Measurements from ENCODE around the gene MBD3L3. TPM values are rescaled to one million over a fixed set of nuclear protein-coding genes. Genes with fewer than 3 reads are reported as not detected.
"Not testable (repeated sequence)": the region's sequence is repeated elsewhere in the genome, so short reads cannot be mapped to it uniquely, and the experiment has no call there.

MBD3L3 gene
- total RNA-seq, 4 donors from 2014 or later = not detected

DNA sequence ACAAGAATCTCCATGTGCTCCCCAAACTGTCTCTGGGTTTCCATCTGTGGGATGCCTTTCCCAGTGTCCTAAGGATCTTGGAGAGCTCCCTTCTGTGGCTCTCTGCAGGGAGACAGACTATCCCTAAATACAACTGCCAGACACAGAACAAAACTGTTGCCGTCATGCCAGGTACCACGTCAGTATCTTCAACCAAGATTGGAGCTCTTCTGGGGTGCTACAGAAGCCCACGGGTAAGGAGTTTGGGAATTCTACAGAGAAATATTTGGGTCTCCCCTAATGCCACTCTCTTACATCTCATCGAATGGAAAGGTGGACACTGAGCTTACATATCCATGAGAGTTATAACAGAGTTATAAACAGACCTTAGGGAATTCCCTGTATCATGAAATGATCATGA lies 4.9 kb upstream of the MBD3L3 start:
- 81% methylated on average over 4 of the region's 4 CpGs for whole genome bisulfite sequencing

DNA sequence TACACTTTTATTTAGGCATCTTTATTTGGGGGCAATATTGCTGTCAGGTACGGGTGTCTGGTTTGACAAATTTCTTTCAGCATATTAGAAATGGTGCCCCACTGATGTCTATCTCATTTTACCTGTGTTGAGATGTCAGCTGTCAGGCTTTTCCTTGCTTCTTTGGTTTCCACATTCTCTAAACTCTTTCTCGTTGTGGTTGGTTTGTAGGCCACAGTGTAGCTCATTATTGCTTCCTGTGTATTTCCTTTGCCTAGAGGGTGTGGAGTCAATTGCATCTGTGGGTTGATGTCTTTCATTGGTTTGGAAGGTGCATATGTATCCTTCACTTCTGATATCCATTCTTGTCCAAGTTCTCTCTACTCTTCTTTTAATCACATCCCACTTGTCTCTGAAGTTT lies 1.5 kb upstream of the MBD3L3 start:
- not testable (repeated sequence) for DNase-seq (ENCODE audit: low spot score in 2 of 2); H3K36me3 ChIP-seq; H3K4me3 ChIP-seq; H3K9me3 ChIP-seq; H3K27ac ChIP-seq; H3K27me3 ChIP-seq; H3K4me1 ChIP-seq
- 78% methylated on average over 2 of the region's 2 CpGs for WGBS

More for the DNA sequence above, 4.9 kb upstream of the MBD3L3 start:
- Histone ChIP-seq H3K4me3 (no peak overlapping the region), H3K27ac (no peak overlapping the region), H3K4me1 (no peaks in the 10 kb centered on the region), H3K36me3 (no peaks in the 10 kb centered on the region), H3K27me3 (no peaks in the 10 kb centered on the region), H3K9me3 (no peaks in the 10 kb centered on the region)
- TF ChIP-seq POLR2AphosphoS5 (IDR thresholded peaks at IDR 0.05) (no peak), POLR2A (IDR thresholded peaks at IDR 0.05) (no peak), EP300 (IDR thresholded peaks at IDR 0.05) (no peak)
- TF ChIP-seq, protein P1, sequence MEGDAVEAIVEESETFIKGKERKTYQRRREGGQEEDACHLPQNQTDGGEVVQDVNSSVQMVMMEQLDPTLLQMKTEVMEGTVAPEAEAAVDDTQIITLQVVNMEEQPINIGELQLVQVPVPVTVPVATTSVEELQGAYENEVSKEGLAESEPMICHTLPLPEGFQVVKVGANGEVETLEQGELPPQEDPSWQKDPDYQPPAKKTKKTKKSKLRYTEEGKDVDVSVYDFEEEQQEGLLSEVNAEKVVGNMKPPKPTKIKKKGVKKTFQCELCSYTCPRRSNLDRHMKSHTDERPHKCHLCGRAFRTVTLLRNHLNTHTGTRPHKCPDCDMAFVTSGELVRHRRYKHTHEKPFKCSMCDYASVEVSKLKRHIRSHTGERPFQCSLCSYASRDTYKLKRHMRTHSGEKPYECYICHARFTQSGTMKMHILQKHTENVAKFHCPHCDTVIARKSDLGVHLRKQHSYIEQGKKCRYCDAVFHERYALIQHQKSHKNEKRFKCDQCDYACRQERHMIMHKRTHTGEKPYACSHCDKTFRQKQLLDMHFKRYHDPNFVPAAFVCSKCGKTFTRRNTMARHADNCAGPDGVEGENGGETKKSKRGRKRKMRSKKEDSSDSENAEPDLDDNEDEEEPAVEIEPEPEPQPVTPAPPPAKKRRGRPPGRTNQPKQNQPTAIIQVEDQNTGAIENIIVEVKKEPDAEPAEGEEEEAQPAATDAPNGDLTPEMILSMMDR (IDR thresholded peaks at IDR 0.05) = no peak
- DNase-seq (ENCODE audit: low spot score in 2 of 2) = no peak

DNA sequence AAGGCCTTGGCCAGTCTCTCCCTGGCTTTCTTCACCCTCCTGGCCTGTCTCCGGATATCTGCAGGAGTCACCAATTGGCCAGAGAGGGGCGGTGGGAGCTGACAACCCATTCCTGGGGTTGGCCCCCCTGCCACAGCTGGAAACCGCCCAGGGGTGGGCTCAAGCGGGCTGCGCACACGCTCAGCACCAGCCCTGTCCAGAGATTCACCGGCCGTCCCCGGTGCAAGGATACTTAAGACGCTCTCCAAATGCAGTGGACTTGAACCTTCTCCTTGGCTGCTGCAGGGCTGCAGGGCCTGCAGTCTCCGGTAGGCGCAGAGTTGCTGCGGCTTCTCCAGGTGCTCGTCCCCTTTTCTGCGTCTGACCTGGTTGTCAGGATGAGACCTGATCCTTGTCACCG lies 2.1 kb downstream of the MBD3L3 start:
- not testable (repeated sequence) for H3K36me3 ChIP-seq; H3K9me3 ChIP-seq; DNase-seq (ENCODE audit: low spot score in 2 of 2); H3K4me3 ChIP-seq; H3K27ac ChIP-seq; H3K27me3 ChIP-seq; H3K4me1 ChIP-seq
- WGBS = no CpG with 5 or more reads among the region's 16 CpGs

DNA sequence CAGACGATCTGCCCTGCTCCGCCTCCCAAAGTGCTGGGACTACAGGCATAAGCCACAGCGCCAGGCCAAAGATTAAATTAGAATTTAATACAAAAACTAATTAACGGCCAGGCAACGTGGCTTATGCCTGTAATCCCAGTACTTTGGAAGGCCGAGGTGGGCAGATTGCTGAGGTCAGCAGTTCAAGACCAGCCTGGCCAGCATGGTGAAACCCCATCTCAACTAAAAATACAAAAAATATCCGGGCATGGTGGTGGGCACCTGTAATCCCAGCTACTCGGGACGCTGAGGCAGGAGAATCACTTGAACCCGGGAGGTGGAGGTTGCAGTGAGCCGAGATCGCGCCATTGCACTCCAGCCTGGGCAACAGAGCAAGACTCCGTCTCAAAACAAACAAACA lies 2.8 kb downstream of the MBD3L3 start:
- not testable (repeated sequence) for H3K27me3 ChIP-seq; H3K4me3 ChIP-seq; DNase-seq (ENCODE audit: low spot score in 2 of 2); H3K27ac ChIP-seq; H3K4me1 ChIP-seq; H3K36me3 ChIP-seq; H3K9me3 ChIP-seq
- 97% methylated on average over 11 of the region's 14 CpGs for WGBS

DNA sequence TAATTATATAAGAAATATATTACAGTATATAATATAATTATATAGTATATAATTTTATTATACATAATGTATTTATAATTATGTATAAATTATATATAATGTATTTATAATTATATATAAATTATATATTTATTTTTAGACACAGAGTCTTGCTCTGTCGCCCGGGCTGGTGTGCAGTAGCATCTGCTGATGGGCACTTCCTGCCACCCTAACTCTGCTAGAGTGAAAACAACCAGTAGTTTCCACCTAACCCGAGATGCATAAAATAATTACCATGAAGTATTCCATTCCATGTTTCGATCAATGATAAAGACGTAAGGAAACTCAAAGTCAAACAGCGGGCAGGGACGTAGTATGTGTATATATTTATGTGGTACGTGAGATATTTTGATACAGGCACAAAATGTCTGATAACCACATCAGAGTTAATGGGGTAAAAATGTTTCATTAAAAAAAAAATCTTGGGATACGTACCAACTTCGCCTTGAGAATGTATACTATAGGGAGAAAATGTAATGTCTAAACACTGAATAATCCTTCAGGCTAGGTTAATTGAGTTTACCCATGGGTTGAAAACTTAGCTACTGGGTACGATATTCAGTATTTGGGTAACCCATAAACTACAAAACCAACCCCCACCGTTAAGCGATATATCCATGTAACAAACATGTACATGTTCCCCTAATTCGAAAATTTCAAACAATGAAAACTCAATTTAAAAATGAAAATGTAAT lies 3.7 kb downstream of the MBD3L3 start:
- not testable (repeated sequence) for H3K4me3 ChIP-seq; H3K27ac ChIP-seq; H3K9me3 ChIP-seq; H3K36me3 ChIP-seq; H3K4me1 ChIP-seq; H3K27me3 ChIP-seq; DNase-seq (ENCODE audit: low spot score in 2 of 2)
- 91% methylated on average over 14 of the region's 14 CpGs for WGBS

DNA sequence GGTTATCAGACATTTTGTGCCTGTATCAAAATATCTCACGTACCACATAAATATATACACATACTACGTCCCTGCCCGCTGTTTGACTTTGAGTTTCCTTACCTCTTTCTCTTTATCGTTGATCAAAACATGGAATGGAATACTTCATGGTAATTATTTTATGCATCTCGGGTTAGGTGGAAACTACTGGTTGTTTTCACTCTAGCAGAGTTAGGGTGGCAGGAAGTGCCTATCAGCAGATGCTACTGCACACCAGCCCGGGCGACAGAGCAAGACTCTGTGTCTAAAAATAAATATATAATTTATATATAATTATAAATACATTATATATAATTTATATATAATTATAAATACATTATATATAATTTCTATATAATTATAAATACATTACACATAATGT lies 5.6 kb downstream of the MBD3L3 start:
- H3K27ac ChIP-seq; H3K9me3 ChIP-seq; H3K36me3 ChIP-seq; DNase-seq (ENCODE audit: low spot score in 2 of 2); H3K27me3 ChIP-seq; H3K4me3 ChIP-seq; H3K4me1 ChIP-seq: not testable (repeated sequence)
- WGBS = 90% methylated on average over 7 of the region's 7 CpGs

DNA sequence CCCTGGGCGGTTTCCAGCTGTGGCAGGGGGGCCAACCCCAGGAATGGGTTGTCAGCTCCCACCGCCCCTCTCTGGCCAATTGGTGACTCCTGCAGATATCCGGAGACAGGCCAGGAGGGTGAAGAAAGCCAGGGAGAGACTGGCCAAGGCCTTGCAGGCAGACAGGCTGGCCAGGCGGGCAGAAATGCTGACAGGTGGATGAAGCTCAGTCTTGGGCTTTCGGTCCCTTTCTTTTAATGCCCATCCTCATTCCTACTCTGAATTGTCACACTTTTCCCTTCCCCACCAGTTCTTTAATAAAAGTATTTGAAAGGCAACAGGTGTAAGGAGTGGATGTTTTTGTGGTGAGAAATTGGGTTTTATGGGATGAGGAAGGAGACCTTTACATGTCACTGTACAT lies 7.1 kb downstream of the MBD3L3 start:
- not testable (repeated sequence) for H3K9me3 ChIP-seq; H3K4me1 ChIP-seq; H3K4me3 ChIP-seq; H3K27ac ChIP-seq; H3K36me3 ChIP-seq; DNase-seq (ENCODE audit: low spot score in 2 of 2); H3K27me3 ChIP-seq
- 89% methylated on average over 3 of the region's 5 CpGs for WGBS

DNA sequence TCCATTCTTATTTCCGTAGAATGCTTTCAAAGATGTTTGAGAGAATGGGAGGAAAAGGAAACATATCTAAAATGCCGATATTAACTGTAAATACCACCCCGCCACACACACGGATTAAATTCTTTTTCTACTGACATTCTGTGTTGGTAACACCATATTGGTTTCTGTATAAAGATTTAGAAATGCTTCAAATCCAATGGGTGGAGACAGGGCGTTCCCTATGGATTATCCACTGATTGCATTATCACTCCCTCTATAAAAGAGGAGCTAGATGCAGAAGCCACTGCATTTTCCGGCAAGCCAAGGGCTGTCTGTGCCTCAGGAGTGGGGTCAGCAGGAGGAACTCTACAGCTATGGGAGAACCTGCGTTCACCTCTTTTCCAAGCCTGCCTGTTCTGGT lies 9.5 kb downstream of the MBD3L3 start, which contains the start of gene MBD3L2:
Gene MBD3L2, plus strand, starts transcription at position 301 of the 400 bp plus-strand sequence. Its CDS starts 53 bp downstream, at position 354.
- not testable (repeated sequence) for H3K4me1 ChIP-seq; H3K4me3 ChIP-seq; H3K27ac ChIP-seq; H3K36me3 ChIP-seq; H3K9me3 ChIP-seq; DNase-seq (ENCODE audit: low spot score in 2 of 2); H3K27me3 ChIP-seq
- WGBS = no CpG with 5 or more reads among the region's 7 CpGs

DNA sequence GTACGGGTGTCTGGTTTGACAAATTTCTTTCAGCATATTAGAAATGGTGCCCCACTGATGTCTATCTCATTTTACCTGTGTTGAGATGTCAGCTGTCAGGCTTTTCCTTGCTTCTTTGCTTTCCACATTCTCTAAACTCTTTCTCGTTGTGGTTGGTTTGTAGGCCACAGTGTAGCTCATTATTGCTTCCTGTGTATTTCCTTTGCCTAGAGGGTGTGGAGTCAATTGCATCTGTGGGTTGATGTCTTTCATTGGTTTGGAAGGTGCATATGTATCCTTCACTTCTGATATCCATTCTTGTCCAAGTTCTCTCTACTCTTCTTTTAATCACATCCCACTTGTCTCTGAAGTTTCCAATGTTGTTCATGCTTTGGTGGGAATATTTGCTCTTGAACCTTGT lies 16.9 kb downstream of the MBD3L3 start:
- DNase-seq (ENCODE audit: low spot score in 2 of 2); H3K9me3 ChIP-seq; H3K4me3 ChIP-seq; H3K27ac ChIP-seq; H3K4me1 ChIP-seq; H3K27me3 ChIP-seq; H3K36me3 ChIP-seq: not testable (repeated sequence)
- no CpG with 5 or more reads among the region's 2 CpGs for WGBS

DNA sequence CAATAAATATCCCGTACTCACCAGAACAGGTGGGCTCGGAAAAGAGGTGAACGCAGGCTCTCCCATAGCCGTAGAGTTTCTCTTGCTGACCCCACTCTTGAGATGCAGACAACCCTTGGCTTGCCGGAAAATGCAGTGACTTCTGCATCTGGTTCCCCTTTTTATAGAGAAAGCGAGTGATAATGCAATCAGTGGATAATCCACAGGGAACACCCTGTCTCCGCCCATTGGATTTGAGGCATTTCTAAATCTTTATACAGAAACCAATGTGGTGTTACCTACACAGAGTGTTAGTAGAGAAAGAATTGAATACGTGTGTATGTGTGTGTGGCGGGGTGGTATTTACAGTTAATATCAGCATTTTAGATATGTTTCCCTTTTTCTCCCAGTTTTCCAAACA lies 18.4 kb downstream of the MBD3L3 start, which contains the start of gene MBD3L4:
Gene MBD3L4, minus strand, starts transcription at position 101 of the 400 bp plus-strand sequence. Its CDS starts 35 bp downstream, at position 66.
- no CpG with 5 or more reads among the region's 9 CpGs for WGBS
- H3K4me3 ChIP-seq; H3K9me3 ChIP-seq; H3K27me3 ChIP-seq; H3K36me3 ChIP-seq; H3K4me1 ChIP-seq; H3K27ac ChIP-seq; DNase-seq (ENCODE audit: low spot score in 2 of 2): not testable (repeated sequence)

DNA sequence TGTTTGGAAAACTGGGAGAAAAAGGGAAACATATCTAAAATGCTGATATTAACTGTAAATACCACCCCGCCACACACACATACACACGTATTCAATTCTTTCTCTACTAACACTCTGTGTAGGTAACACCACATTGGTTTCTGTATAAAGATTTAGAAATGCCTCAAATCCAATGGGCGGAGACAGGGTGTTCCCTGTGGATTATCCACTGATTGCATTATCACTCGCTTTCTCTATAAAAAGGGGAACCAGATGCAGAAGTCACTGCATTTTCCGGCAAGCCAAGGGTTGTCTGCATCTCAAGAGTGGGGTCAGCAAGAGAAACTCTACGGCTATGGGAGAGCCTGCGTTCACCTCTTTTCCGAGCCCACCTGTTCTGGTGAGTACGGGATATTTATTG lies 28.2 kb downstream of the MBD3L3 start, which contains the start of gene MBD3L5:
Gene MBD3L5, plus strand, starts transcription at position 301 of the 400 bp plus-strand sequence. Its CDS starts 34 bp downstream, at position 335.
- no CpG with 5 or more reads among the region's 9 CpGs for WGBS
- H3K4me1 ChIP-seq; H3K9me3 ChIP-seq; H3K27me3 ChIP-seq; H3K36me3 ChIP-seq; H3K27ac ChIP-seq; H3K4me3 ChIP-seq; DNase-seq (ENCODE audit: low spot score in 2 of 2): not testable (repeated sequence)

DNA sequence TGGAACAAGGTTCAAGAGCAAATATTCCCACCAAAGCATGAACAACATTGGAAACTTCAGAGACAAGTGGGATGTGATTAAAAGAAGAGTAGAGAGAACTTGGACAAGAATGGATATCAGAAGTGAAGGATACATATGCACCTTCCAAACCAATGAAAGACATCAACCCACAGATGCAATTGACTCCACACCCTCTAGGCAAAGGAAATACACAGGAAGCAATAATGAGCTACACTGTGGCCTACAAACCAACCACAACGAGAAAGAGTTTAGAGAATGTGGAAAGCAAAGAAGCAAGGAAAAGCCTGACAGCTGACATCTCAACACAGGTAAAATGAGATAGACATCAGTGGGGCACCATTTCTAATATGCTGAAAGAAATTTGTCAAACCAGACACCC lies 29.7 kb downstream of the MBD3L3 start:
- H3K27ac ChIP-seq; H3K9me3 ChIP-seq; H3K27me3 ChIP-seq; DNase-seq (ENCODE audit: low spot score in 2 of 2); H3K4me3 ChIP-seq; H3K4me1 ChIP-seq; H3K36me3 ChIP-seq: not testable (repeated sequence)
- no CpG with 5 or more reads among the region's 1 CpG for WGBS

DNA sequence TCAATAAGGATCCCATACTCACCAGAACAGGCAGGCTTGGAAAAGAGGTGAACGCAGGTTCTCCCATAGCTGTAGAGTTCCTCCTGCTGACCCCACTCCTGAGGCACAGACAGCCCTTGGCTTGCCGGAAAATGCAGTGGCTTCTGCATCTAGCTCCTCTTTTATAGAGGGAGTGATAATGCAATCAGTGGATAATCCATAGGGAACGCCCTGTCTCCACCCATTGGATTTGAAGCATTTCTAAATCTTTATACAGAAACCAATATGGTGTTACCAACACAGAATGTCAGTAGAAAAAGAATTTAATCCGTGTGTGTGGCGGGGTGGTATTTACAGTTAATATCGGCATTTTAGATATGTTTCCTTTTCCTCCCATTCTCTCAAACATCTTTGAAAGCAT lies 37.1 kb downstream of the MBD3L3 start, which contains the start of gene MBD3L2B:
Gene MBD3L2B, minus strand, starts transcription at position 101 of the 400 bp plus-strand sequence. Its CDS starts 34 bp downstream, at position 67.
- no CpG with 5 or more reads among the region's 6 CpGs for WGBS
- not testable (repeated sequence) for H3K36me3 ChIP-seq; DNase-seq (ENCODE audit: low spot score in 2 of 2)

More for the DNA sequence above, 37.1 kb downstream of the MBD3L3 start, which contains the start of gene MBD3L2B:
- H3K4me1 ChIP-seq, H3K9me3 ChIP-seq, H3K27me3 ChIP-seq, H3K27ac ChIP-seq, H3K4me3 ChIP-seq: not testable (repeated sequence)

All from suprapubic skin (tissue), 4 donors.